GM12878 (cell line): ENCODE results near the gene BICRA. TPM values are rescaled to one million over a fixed set of nuclear protein-coding genes. Genes with fewer than 3 reads are reported as not detected.

ENCODE experiments used
- ATAC-seq: fragments of 200-7000 bp; cut with Tn5 transposase; 3 replicates; pipeline ENCODE4 v1.9.1; 2020; ENCODE audit warnings: mild to moderate bottlenecking, moderate library complexity
- BruUV-seq: library from RNA; stranded (reverse); fragments of 400-500 nt; replicated peaks from 2 replicates; lab custom pipeline; 2021; lab: Mats Ljungman, UMichigan
- CTCF ChIA-PET: fragments of 300-600 bp; sonication (Branson Sonifier 250); formaldehyde crosslinking; extraction: SDS; loops from one replicate; lab custom pipeline; 2021; ENCODE audit warnings: inconsistent platforms; lab: Yijun Ruan, JAX
- POLR2A ChIA-PET: fragments of 350-600 bp; formaldehyde crosslinking; extraction: SDS; loops from one replicate; lab custom pipeline; 2021; ENCODE audit warnings: inconsistent platforms; lab: Charles Lee
- RAD21 ChIA-PET: fragments of 300-600 bp; sonication (Branson Sonifier 250); formaldehyde crosslinking; loops from one replicate; lab custom pipeline; 2023; ENCODE audit warnings: antibody characterized with exemption; ENCODE audit not compliant: unreplicated experiment; lab: Charles Lee
- SMC1A ChIA-PET: fragments of 300-600 bp; sonication (Branson Sonifier 250); formaldehyde crosslinking; loops from one replicate; lab custom pipeline; 2023; ENCODE audit not compliant: unreplicated experiment, uncharacterized antibody; lab: Charles Lee
- DNase-seq: peaks from one replicate; pipeline ENCODE4 v3.0.0-alpha.2; 2011; ENCODE audit warnings: low read depth, low spot score
- FAIRE-seq: peaks from 3 replicates; lab custom pipeline; 2011; peaks lifted over from hg19 to GRCh38; lab: Jason Lieb, UNC
- H2AFZ ChIP-seq: 2 replicates; pipeline ENCODE4 v1.6.0; 2011; ENCODE audit warnings: low read depth, low read length, control low read depth; ENCODE audit not compliant: control insufficient read depth
- H3K27ac ChIP-seq: 2 replicates; pipeline ENCODE4 v1.5.1; 2011; ENCODE audit warnings: control low read depth; ENCODE audit not compliant: control insufficient read depth, insufficient read depth
- H3K27me3 ChIP-seq, 2 experiments: replicated peaks in 1 of 2; 2 replicates each; pipeline versions ENCODE4 v1.6.0 to v1.6.1; 2011; ENCODE audit warnings: low read length in 1 of 2; ENCODE audit not compliant: control insufficient read depth in 2 of 2, insufficient read depth in 2 of 2
- H3K36me3 ChIP-seq, 2 experiments: 2 replicates each; pipeline ENCODE4 v1.5.1; 2011; ENCODE audit warnings: low read length in 1 of 2; ENCODE audit not compliant: control insufficient read depth in 2 of 2, insufficient read depth in 2 of 2
- H3K4me1 ChIP-seq: 2 replicates; pipeline ENCODE4 v1.6.1; 2011; ENCODE audit warnings: mild to moderate bottlenecking, low read length, moderate library complexity, mixed read lengths; ENCODE audit not compliant: control insufficient read depth, insufficient read depth
- H3K4me2 ChIP-seq: 2 replicates; pipeline ENCODE4 v1.6.0; 2011; ENCODE audit warnings: control low read depth; ENCODE audit not compliant: control insufficient read depth, insufficient read depth
- H3K4me3 ChIP-seq: fragments of 200-600 bp; sonication (generic); 2 replicates; pipeline ENCODE4 v1.5.1; 2016
- H3K79me2 ChIP-seq: 2 replicates; pipeline ENCODE4 v1.6.0; 2011; ENCODE audit warnings: low read length; ENCODE audit not compliant: control insufficient read depth, insufficient read depth
- H3K9ac ChIP-seq: 2 replicates; pipeline ENCODE4 v1.8.0; 2011; ENCODE audit warnings: low read length, control low read depth, mixed read lengths; ENCODE audit not compliant: control insufficient read depth, insufficient read depth
- H3K9me3 ChIP-seq: replicated peaks from 3 replicates; pipeline ENCODE4 v1.5.1; 2011; ENCODE audit warnings: mild to moderate bottlenecking, low read length; ENCODE audit not compliant: control insufficient read depth, insufficient read depth
- H4K20me1 ChIP-seq: 2 replicates; pipeline ENCODE4 v1.6.0; 2011; ENCODE audit not compliant: control insufficient read depth, insufficient read depth
- BACH1 ChIP-seq: fragments of 450-650 bp; IDR thresholded peaks from 2 replicates; pipeline ENCODE4 v1.6.1; 2017; ENCODE audit warnings: mild to moderate bottlenecking, borderline replicate concordance
- DPF2 ChIP-seq: fragments of 450-650 bp; IDR thresholded peaks from 2 replicates; pipeline ENCODE4 v1.6.1; 2017; ENCODE audit warnings: mild to moderate bottlenecking
- EP300 ChIP-seq, 2 experiments: fragments of 150-350 bp in 1 of 2; IDR thresholded peaks; 2 replicates each; pipeline ENCODE4 v1.6.1; 2011 to 2012; ENCODE audit warnings: low read depth in 2 of 2, low read length in 2 of 2, borderline replicate concordance in 1 of 2, improper control_type of control experiment in 1 of 2, inconsistent platforms in 1 of 2; ENCODE audit not compliant: control insufficient read depth in 1 of 2
- FOXM1 ChIP-seq: IDR thresholded peaks from 2 replicates; pipeline ENCODE4 v1.6.1; 2012; ENCODE audit warnings: low read depth, mild to moderate bottlenecking, inconsistent platforms, low read length, moderate library complexity
- HDAC2 ChIP-seq: fragments of 200-600 bp; sonication (generic); IDR thresholded peaks from 2 replicates; pipeline ENCODE4 v1.6.1; 2017
- HDAC6 ChIP-seq: fragments of 200-600 bp; sonication (generic); IDR thresholded peaks from one replicate; pipeline ENCODE4 v1.8.0; 2017; ENCODE audit warnings: antibody characterized with exemption; ENCODE audit not compliant: unreplicated experiment
- MEF2A ChIP-seq: IDR thresholded peaks from 2 replicates; pipeline ENCODE4 v1.6.1; 2011; ENCODE audit warnings: low read depth, mild to moderate bottlenecking, low read length, moderate library complexity; ENCODE audit not compliant: insufficient read depth
- MYC ChIP-seq: IDR thresholded peaks from 2 replicates; pipeline ENCODE4 v1.6.1; 2011; ENCODE audit warnings: mild to moderate bottlenecking, low read length, moderate library complexity, inconsistent platforms; ENCODE audit not compliant: insufficient read depth, insufficient replicate concordance, insufficient read length, severe bottlenecking
- PML ChIP-seq: IDR thresholded peaks from 2 replicates; pipeline ENCODE4 v1.6.1; 2012; ENCODE audit warnings: low read length, inconsistent platforms
- POU2F2 ChIP-seq: IDR thresholded peaks from 3 replicates; pipeline ENCODE4 v1.6.1; 2011; ENCODE audit warnings: low read depth, mild to moderate bottlenecking, low read length, borderline replicate concordance
- SMARCA5 ChIP-seq: fragments of 450-650 bp; IDR thresholded peaks from 2 replicates; pipeline ENCODE4 v1.6.1; 2017; ENCODE audit warnings: mild to moderate bottlenecking
- SMC3 ChIP-seq: IDR thresholded peaks from 2 replicates; pipeline ENCODE4 v1.6.1; 2011; ENCODE audit warnings: low read length, improper control_type of control experiment, borderline replicate concordance
- ZNF687 ChIP-seq: fragments of 450-650 bp; IDR thresholded peaks from 2 replicates; pipeline ENCODE4 v1.6.1; 2017; ENCODE audit warnings: mild to moderate bottlenecking, moderate library complexity
- WGBS: methylation state at CpG from one replicate; pipeline ENCODE4 v1.1.6; 2016; ENCODE audit warnings: low lambda C conversion rate; ENCODE audit not compliant: insufficient replicate concordance, insufficient coverage; ENCODE audit errors: missing lambda C conversion rate; 5-methylcytosine and 5-hydroxymethylcytosine counted together
- in situ Hi-C: fragments of 300-500 bp; cut with MboI; formaldehyde crosslinking; loops from 9 replicates; pipeline ENCODE4 v1.14.3; 2018; ENCODE audit warnings: mixed read lengths
- intact Hi-C: fragments of 100-400 bp; cut with micrococcal nuclease; formaldehyde crosslinking; loops from one replicate; pipeline ENCODE4 v1.14.2; 2022; ENCODE audit not compliant: unreplicated experiment
- polyA plus RNA-seq, 11 experiments: library from polyadenylated mRNA; depleted of rRNA in 4 of 11; unstranded in 6 of 11; stranded (reverse) in 5 of 11; fragments of >200 nt; fragmentation: Nextera tagmentation in 4 of 11; fragmentation: Illumina TruSeq in 1 of 11; extraction: Ambion mirVana in 4 of 11; extraction: Trizol in 1 of 11; gene quantifications; 1 replicate in 1 of 11; 2 replicates in 10 of 11; pipeline versions ENCODE4 v1.2.1 to v1.2.3, GENCODE V29; 2011 to 2016; ENCODE audit warnings: inconsistent platforms in 2 of 11, missing spikeins in 2 of 11, low read depth in 1 of 11
- total RNA-seq, 4 experiments: library from RNA; depleted of rRNA in 3 of 4; stranded (reverse); fragments of >200 nt in 3 of 4; fragmentation: Illumina TruSeq in 1 of 4; extraction: Trizol in 1 of 4; gene quantifications; 2 replicates each; pipeline versions ENCODE4 v1.2.1 to v1.2.3, GENCODE V29; 2013 to 2021
- TF ChIP-seq, protein P1 (sequence below): fragments of 450-650 bp; IDR thresholded peaks from 2 replicates; pipeline ENCODE4 v1.6.1; 2017; ENCODE audit warnings: borderline replicate concordance

The BICRA gene
- total and polyA plus RNA-seq, 10 of the 15 experiments (the other 5 are each of a cell fraction or from before 2014, with no cell fraction given), result 0.11 to 15.3 (median 1.3) TPM

GRCh38 chr19:47595944-47596343 is 13.0 kb upstream of the BICRA start:
- 59% methylated on average over 6 of the region's 6 CpGs for WGBS
- in situ Hi-C loops, result no loop called here
- no peak overlapping the region for H3K4me2 ChIP-seq

More at GRCh38 chr19:47595944-47596343, 13.0 kb upstream of the BICRA start:
- RAD21 ChIA-PET, result no interaction called here
- H3K4me1 ChIP-seq, result peaks cover 11% of the 10 kb centered on the region
- BruUV-seq, result no TSS peak
- intact Hi-C loops, result no loop called here
- H3K27me3 ChIP-seq, result no peaks in the 10 kb centered on the region; a peak in 1 of 4 replicates
- no peak overlapping the region for H2AFZ ChIP-seq
- ATAC-seq (no peak), FAIRE-seq (no peak), DNase-seq (no peak)
- H3K4me3 ChIP-seq, result no peak overlapping the region
- POLR2A ChIA-PET, result no interaction called here
- no peaks in the 10 kb centered on the region for H3K79me2 ChIP-seq
- H4K20me1 ChIP-seq, result no peaks in the 10 kb centered on the region
- no peak overlapping the region for H3K27ac ChIP-seq
- H3K9ac ChIP-seq, result no peak overlapping the region
- H3K9me3 ChIP-seq, result no peaks in the 10 kb centered on the region
- H3K36me3 ChIP-seq, result no peaks in the 10 kb centered on the region
- CTCF ChIA-PET, result no interaction called here
- TF ChIP-seq POU2F2, result no peak
- no peak for TF ChIP-seq SMC3
- TF ChIP-seq MYC, result no peak
- TF ChIP-seq EP300 (IDR thresholded peaks at IDR 0.05; ENCODE audit: borderline replicate concordance in 1 of 2, control insufficient read depth in 1 of 2, low read depth in 2 of 2, low read length in 2 of 2), result no peak
- TF ChIP-seq HDAC2, result no peak
- TF ChIP-seq ZNF687, result no peak
- no peak for TF ChIP-seq DPF2
- TF ChIP-seq SMARCA5, result no peak
- TF ChIP-seq BACH1, result no peak
- TF ChIP-seq PML, result no peak
- TF ChIP-seq, protein P1, sequence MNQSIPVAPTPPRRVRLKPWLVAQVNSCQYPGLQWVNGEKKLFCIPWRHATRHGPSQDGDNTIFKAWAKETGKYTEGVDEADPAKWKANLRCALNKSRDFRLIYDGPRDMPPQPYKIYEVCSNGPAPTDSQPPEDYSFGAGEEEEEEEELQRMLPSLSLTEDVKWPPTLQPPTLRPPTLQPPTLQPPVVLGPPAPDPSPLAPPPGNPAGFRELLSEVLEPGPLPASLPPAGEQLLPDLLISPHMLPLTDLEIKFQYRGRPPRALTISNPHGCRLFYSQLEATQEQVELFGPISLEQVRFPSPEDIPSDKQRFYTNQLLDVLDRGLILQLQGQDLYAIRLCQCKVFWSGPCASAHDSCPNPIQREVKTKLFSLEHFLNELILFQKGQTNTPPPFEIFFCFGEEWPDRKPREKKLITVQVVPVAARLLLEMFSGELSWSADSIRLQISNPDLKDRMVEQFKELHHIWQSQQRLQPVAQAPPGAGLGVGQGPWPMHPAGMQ, result no peak
- no peak for TF ChIP-seq HDAC6
- TF ChIP-seq FOXM1, result no peak
- TF ChIP-seq MEF2A, result no peak
- SMC1A ChIA-PET, result no interaction called here
